GM10266 (cell line): ENCODE data around the gene BBOX1.

ENCODE experiments used
- DNase-seq: peaks from one replicate; pipeline ENCODE4 v3.0.0; 2012; ENCODE audit errors: extremely low spot score
- TF ChIP-seq, protein P1 (sequence below): IDR thresholded peaks from 2 replicates; pipeline ENCODE4 v1.5.1; 2012; ENCODE audit warnings: mild to moderate bottlenecking, low read depth; ENCODE audit not compliant: control insufficient read depth, insufficient read depth; ENCODE audit errors: missing control alignments

BBOX1 gene

DNA sequence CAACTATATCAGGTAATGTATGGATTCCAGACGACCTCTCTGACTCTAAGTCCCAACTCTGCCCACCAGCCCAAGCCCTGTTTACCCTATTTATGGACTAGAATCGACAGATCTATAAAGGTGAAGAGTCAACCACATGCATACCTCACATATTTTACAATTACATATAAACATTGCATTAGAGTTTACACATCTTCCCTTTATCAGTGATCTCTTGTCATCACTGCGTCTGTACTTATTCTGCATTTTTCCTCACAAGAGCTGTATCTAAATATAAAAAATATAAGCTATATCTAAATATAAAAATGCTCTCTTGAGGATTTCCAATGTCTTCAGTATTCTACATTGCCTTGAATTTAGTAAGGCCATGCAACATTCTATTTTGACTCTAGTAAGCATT lies 38.2 kb upstream of the BBOX1 start:
- no peak for DNase-seq
- TF ChIP-seq, protein P1, sequence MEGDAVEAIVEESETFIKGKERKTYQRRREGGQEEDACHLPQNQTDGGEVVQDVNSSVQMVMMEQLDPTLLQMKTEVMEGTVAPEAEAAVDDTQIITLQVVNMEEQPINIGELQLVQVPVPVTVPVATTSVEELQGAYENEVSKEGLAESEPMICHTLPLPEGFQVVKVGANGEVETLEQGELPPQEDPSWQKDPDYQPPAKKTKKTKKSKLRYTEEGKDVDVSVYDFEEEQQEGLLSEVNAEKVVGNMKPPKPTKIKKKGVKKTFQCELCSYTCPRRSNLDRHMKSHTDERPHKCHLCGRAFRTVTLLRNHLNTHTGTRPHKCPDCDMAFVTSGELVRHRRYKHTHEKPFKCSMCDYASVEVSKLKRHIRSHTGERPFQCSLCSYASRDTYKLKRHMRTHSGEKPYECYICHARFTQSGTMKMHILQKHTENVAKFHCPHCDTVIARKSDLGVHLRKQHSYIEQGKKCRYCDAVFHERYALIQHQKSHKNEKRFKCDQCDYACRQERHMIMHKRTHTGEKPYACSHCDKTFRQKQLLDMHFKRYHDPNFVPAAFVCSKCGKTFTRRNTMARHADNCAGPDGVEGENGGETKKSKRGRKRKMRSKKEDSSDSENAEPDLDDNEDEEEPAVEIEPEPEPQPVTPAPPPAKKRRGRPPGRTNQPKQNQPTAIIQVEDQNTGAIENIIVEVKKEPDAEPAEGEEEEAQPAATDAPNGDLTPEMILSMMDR, result no peak

DNA sequence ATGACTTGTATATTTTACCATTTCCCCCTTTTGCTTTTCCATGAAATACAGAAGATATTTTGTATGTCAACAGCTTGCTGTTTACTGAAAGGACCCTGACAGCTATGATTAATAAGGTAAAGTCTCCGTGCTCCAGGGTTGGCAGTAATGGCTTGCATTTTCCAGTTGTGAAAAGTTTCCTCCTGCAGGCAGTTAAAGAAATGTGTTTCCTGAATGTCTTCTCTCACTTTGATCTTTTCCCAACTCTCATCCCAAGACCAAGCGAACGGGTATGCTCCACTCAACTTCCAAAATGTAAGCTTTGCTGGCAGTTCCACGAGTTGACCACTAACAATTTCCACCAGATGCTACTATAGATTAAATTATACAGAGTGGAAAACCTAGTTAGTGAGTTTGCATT lies 37.8 kb upstream of the BBOX1 start:
- no peak for DNase-seq
- TF ChIP-seq, protein P1, result no peak

DNA sequence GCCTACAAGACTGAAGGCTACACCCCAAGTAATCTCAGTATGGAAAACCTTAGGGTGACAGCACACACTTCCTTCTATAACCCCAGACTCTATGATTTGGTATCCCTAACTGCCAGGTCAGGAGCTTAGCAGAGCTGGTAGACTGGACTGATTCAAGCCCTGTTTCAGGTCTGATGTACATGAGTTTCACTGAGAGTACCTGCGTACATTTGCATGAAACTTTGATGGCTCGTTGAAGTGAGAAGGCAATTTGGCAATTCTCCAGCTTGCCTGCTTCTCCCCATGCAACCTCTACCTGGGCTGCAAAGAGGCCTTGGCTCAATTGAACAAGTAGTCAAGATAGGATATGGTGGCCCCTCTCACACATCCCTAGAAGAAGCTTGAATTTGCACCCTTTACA lies 36.5 kb upstream of the BBOX1 start:
- DNase-seq, result no peak
- TF ChIP-seq, protein P1, result no peak

DNA sequence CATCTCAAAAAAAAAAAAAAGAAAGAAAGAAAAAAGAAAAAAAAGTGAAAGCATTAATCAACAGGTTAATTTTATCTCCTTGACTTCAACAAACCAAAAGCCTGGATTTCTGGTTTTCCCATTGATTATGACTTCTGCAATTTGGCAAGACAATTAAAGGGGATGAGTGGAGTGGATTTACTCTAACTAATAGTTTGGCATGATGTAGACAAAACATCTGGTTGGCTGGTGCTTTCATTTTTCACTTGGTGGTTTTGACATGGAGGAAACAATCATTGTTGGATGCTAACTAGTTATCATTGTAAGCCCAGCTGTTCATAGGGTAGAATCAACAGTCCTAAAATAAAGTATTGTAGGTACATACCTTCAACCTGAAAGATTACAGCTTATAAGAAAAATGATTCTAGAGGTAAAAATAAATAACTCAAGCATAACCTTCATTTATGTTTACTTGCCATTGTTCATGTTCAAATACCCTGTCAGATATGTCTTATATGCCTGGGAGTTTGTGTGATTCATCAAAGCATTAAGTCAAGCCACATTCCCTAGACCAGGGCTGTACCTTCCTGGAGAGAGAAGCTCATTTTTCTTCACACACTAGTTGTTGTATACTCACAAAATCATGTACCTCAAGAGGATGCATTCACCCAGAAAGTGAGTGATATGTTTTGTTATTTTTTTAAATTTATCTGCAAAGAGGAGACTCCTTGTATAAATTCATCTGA lies 31.6 kb upstream of the BBOX1 start:
- no peak for DNase-seq
- TF ChIP-seq, protein P1, result no peak

DNA sequence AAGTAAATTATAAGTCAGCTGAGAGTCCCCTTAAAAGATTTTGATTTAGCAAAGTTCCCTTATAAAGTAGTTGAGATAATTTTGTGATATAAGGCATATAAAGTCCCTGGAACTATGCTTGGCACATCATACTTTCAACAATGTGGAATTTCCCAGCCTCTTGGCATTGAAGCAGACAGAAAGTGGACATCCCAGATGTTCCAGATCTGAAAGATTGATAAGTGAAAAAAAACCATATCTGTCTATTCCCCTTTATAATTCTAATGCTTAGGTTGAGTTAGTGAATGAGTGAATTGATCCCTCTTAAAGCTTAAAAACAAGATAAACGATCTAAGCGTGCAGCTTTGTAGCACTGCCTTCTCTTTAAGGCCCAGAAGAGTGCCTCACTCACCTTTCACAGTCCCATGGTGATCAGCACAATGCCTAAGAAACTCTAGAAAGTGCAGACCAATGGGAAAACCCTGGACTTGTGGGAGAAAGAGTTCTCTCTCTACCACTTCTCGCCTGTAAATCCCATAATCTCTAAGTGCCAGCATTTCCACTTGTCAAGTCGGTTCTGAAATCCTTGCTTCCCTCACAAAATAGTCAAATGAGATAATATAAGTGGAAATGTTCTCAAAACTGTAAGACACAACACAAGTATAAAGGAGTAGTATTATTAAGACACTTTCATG lies 28.9 kb upstream of the BBOX1 start:
- no peak for DNase-seq
- TF ChIP-seq, protein P1, result no peak

DNA sequence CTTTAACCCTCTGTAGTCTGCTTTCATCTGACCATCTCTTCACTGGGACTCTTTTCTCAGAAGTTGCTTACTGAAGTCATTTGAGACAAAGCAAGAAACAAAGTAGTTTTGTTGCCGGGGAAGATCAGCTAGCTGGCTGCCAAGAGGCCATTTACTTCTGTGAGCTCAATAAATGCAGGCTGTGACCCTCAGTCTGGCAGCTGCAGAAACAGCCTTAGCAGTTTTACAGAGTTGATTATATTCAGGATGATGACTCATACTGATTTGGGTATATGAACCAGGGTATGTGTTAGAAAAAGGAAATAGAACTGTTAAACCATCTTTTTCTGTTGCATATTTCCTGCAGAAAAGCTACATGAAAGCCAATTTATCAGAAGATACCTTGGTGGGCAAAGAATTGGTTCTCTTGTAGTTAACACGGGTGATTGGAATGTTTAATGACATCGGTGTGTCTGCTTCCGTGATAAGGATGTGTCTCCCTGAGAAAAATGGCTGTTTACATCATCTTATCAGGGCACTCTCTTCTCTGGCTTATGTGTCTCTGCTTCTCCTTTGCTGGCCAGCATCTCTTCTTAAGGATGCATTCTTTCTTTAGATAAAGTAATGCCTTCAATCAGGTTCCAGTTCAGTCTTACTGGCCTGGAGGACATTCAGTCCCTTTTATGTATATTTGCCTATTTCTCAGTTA lies 28.2 kb upstream of the BBOX1 start:
- no peak for DNase-seq
- TF ChIP-seq, protein P1, result no peak

DNA sequence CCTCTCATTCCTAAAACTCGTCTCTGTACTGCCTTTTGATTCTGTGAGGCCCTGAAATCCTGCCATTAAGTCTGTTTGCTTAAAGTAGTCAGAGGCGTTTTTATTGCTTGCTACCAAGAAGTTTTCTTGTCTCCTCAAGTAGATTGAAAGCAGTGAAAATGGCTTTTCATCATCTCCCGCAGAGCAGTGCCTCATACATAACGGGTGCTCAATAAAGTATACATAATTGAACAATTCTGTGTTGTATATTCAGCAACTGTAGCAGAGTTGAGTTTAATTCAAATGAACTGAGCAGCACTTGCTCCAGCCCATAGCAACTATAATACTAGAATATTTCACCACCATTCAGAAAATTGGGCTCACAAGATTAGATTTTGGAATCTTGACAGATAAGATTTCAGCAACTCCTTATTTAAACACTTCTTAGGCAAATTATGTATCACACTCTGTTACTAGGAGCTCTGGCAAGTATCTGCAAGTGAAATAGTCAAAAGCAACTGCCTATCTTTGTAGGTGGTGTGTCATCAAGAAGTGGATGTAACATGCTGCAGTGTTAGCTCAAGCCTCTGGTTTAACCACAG lies 26.7 kb upstream of the BBOX1 start:
- TF ChIP-seq, protein P1, result no peak

More for the DNA sequence above, 26.7 kb upstream of the BBOX1 start:
- no peak for DNase-seq
